GM19238 (cell line): Measurements from ENCODE around the gene KDM4B.
"Not testable (repeated sequence)": the region's sequence is repeated elsewhere in the genome, so short reads cannot be mapped to it uniquely, and the experiment has no call there.

Experiments
- DNase-seq: peaks from one replicate; pipeline ENCODE4 v3.0.0; 2011; ENCODE audit warnings: low spot score; ENCODE audit not compliant: insufficient read length

KDM4B gene

GRCh38 chr19:4968462-4969291 is at the start of gene KDM4B:
TSS of gene KDM4B (plus strand) at chr19:4969113. CDS start at chr19:5032891, 63,778 bp downstream.
- peak; percentile 99 for DNase-seq

- no peak for DNase-seq
Observed at GRCh38 chr19:4922530-4923275, 46.2 kb upstream of the KDM4B start.

GRCh38 chr19:4923276-4923747 is 45.6 kb upstream of the KDM4B start:
- no peak for DNase-seq

GRCh38 chr19:4929186-4929585 is 39.7 kb upstream of the KDM4B start:
- no peak for DNase-seq

GRCh38 chr19:4930664-4931063 is 38.2 kb upstream of the KDM4B start:
- DNase-seq = no peak

GRCh38 chr19:4932711-4933110 is 36.2 kb upstream of the KDM4B start:
- DNase-seq = no peak

GRCh38 chr19:4933528-4933927 is 35.4 kb upstream of the KDM4B start:
- no peak for DNase-seq

GRCh38 chr19:4935444-4935843 is 33.5 kb upstream of the KDM4B start:
- no peak for DNase-seq

GRCh38 chr19:4937060-4937459 is 31.9 kb upstream of the KDM4B start:
- DNase-seq = no peak

- DNase-seq = not testable (repeated sequence)
Observed at GRCh38 chr19:4938461-4938860, 30.5 kb upstream of the KDM4B start.

- DNase-seq = no peak
Observed at GRCh38 chr19:4939466-4939865, 29.4 kb upstream of the KDM4B start.

GRCh38 chr19:4941638-4942169 is 27.2 kb upstream of the KDM4B start:
- DNase-seq = not testable (repeated sequence)

GRCh38 chr19:4950650-4951049 is 18.3 kb upstream of the KDM4B start:
- DNase-seq = not testable (repeated sequence)

GRCh38 chr19:4951656-4952055 is 17.3 kb upstream of the KDM4B start:
- DNase-seq = no peak

GRCh38 chr19:4952945-4953344 is 16.0 kb upstream of the KDM4B start:
- DNase-seq = no peak

GRCh38 chr19:4954320-4955149 is 14.4 kb upstream of the KDM4B start:
- not testable (repeated sequence) for DNase-seq

- no peak for DNase-seq
Observed at GRCh38 chr19:4955274-4955673, 13.6 kb upstream of the KDM4B start.

GRCh38 chr19:4957981-4958380 is 10.9 kb upstream of the KDM4B start:
- DNase-seq = no peak

GRCh38 chr19:4962085-4962619 is 6.8 kb upstream of the KDM4B start:
- DNase-seq = no peak

- no peak for DNase-seq
Observed at GRCh38 chr19:4965061-4965460, 3.9 kb upstream of the KDM4B start.

GRCh38 chr19:4966591-4966990 is 2.3 kb upstream of the KDM4B start:
- DNase-seq = no peak
